ENCODE results near the gene SLC27A2. TPM values are rescaled to one million over a fixed set of nuclear protein-coding genes. Genes with fewer than 3 reads are reported as not detected.

The SLC27A2 gene
- total and polyA plus RNA-seq, 2 experiments from 2014 or later: not detected

DNA sequence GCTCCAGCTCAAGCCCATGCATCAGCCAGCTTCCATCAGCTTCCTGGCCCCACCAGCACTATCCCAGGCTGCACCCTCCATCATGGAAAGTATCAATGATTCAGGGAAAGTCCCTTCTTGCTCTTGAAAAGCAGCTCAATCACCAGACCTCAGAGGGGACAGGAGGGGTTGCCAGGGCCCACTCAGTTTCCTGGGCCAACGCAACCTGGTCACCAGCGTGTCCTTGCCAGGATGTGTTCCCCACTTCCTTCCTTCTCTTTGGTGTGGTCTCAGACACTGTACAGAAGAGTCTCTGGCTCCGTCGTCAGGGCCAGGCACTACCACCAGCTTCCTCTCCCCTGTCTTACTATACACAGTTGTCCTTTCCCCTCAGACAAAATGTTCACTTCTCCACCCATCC is 80.5 kb downstream of the SLC27A2 start:
- no peaks in the 10 kb centered on the region for H3K9me3 ChIP-seq (ENCODE audit: low read depth)
- H3K9me2 ChIP-seq (ENCODE audit: insufficient read depth): no peaks in the 10 kb centered on the region
- H3K36me3 ChIP-seq (ENCODE audit: low read depth): no peaks in the 10 kb centered on the region
- H3K27me3 ChIP-seq (replicated peaks; ENCODE audit: insufficient read depth): peaks cover 33% of the 10 kb centered on the region
- no peaks in the 10 kb centered on the region for H3K79me2 ChIP-seq (ENCODE audit: insufficient read depth)
- no peaks in the 10 kb centered on the region for H4K20me1 ChIP-seq (ENCODE audit: insufficient read depth)
- WGBS, 2 experiments (ENCODE audit: low coverage in 1 of 2, low lambda C conversion rate in 2 of 2, missing lambda C conversion rate in 2 of 2): 84% methylated on average over 4 of the region's 4 CpGs
- H3K9ac ChIP-seq: no peak overlapping the region
- no peak overlapping the region for H3K4me2 ChIP-seq (ENCODE audit: unreplicated experiment)
- no peak overlapping the region for H3K27ac ChIP-seq
- no peaks in the 10 kb centered on the region; the same call in 1 of the 2 replicates for H3F3A ChIP-seq (ENCODE audit: insufficient read depth)
- H3K4me3 ChIP-seq: no peak overlapping the region
- no peaks in the 10 kb centered on the region for H3K4me1 ChIP-seq (ENCODE audit: insufficient read depth)
- DNase-seq: no peak
- in situ Hi-C loops (cut with MboI): no loop called here
- TF ChIP-seq EZH2 (IDR thresholded peaks at IDR 0.05; ENCODE audit: insufficient read depth, poor library complexity, severe bottlenecking) (no peak), EZH2phosphoT487 (IDR thresholded peaks at IDR 0.05; ENCODE audit: insufficient read depth, low read depth) (no peak)
- H2AFZ ChIP-seq: no peak overlapping the region

DNA sequence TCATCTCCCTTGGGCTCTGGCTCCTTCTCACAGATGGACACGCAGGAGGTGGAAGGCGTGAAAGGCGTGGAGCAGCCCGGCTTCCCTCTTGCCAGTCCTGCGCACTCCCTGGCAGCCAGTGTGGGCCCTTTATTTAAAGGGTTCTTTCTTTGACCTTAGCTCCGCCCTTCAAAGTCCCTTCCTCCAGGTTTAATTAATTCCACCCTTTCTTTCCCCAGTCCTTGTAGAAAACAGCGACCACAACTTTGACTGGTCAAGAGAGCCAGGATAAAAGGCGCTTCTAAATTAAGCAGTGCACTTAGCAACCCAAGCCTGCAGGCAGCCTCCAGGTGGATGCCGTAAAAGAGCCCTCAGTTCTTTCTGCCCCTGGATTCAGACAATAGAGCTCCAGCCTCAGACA is 83.6 kb downstream of the SLC27A2 start, which contains the start of gene HDC:
Gene HDC (minus strand): TSS at position 107 of the 400 bp plus-strand sequence. CDS start 103 bp downstream, at position 4.
- no peak for DNase-seq
- 38 to 42% methylated on average over 9 of the region's 9 CpGs for WGBS, 2 experiments (ENCODE audit: low coverage in 1 of 2, low lambda C conversion rate in 2 of 2, missing lambda C conversion rate in 2 of 2)

DNA sequence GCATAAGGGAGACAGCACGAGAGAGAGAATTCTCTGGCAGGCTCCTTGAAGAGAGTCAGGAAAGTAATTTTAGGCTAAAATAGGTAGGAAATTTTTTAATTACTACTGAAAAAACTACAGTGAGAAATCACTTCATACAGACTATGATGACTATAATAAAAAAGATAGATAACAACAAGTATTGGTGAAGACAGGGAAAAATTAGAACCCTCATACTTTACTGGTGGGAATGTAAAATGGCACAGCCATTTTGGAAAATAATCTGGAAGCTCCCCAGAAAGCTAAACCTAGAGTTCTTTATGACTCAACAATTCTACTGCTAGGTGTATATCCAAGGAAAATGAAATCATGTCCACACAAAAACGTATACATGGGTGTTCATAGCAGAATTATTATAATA is 85.6 kb downstream of the SLC27A2 start:
- H3K79me2 ChIP-seq (ENCODE audit: insufficient read depth): no peaks in the 10 kb centered on the region
- H3K36me3 ChIP-seq (ENCODE audit: low read depth): no peaks in the 10 kb centered on the region
- WGBS, 2 experiments (ENCODE audit: low coverage in 1 of 2, low lambda C conversion rate in 2 of 2, missing lambda C conversion rate in 2 of 2): 36 to 45% methylated on average over 2 of the region's 2 CpGs
- no peaks in the 10 kb centered on the region for H3K9me2 ChIP-seq (ENCODE audit: insufficient read depth)
- H2AFZ ChIP-seq: no peak overlapping the region
- peaks cover 28% of the 10 kb centered on the region for H3K27me3 ChIP-seq (replicated peaks; ENCODE audit: insufficient read depth)
- H3F3A ChIP-seq (ENCODE audit: insufficient read depth): no peaks in the 10 kb centered on the region; the same call in 1 of the 2 replicates
- H3K4me1 ChIP-seq (ENCODE audit: insufficient read depth): no peaks in the 10 kb centered on the region
- no peaks in the 10 kb centered on the region for H4K20me1 ChIP-seq (ENCODE audit: insufficient read depth)
- TF ChIP-seq EZH2phosphoT487 (IDR thresholded peaks at IDR 0.05; ENCODE audit: insufficient read depth, low read depth) (no peak), EZH2 (IDR thresholded peaks at IDR 0.05; ENCODE audit: insufficient read depth, poor library complexity, severe bottlenecking) (no peak)
- in situ Hi-C loops (cut with MboI): no loop called here
- H3K4me2 ChIP-seq (ENCODE audit: unreplicated experiment): no peak overlapping the region
- no peak for DNase-seq
- H3K4me3 ChIP-seq: no peak overlapping the region
- no peaks in the 10 kb centered on the region for H3K9me3 ChIP-seq (ENCODE audit: low read depth)
- H3K9ac ChIP-seq: no peak overlapping the region
- H3K27ac ChIP-seq: no peak overlapping the region

More for the DNA sequence above, 83.6 kb downstream of the SLC27A2 start, which contains the start of gene HDC:
- Histone ChIP-seq H3K27ac (no peak within 1 kb of the TSS), H2AFZ (no peak within 1 kb of the TSS), H3K4me2 (ENCODE audit: unreplicated experiment) (no peak within 1 kb of the TSS), H3K27me3 (replicated peaks; ENCODE audit: insufficient read depth) (peaks cover 28% of the 10 kb centered on the region), H3K36me3 (ENCODE audit: low read depth) (no peaks in the 10 kb centered on the region), H3K4me1 (ENCODE audit: insufficient read depth) (no peaks in the 10 kb centered on the region), H3K4me3 (no peak within 1 kb of the TSS), H3K9ac (no peak within 1 kb of the TSS), H3K9me2 (ENCODE audit: insufficient read depth) (no peaks in the 10 kb centered on the region), H3F3A (ENCODE audit: insufficient read depth) (no peaks in the 10 kb centered on the region; the same call in 1 of the 2 replicates), H3K79me2 (ENCODE audit: insufficient read depth) (no peaks in the 10 kb centered on the region), H3K9me3 (ENCODE audit: low read depth) (no peaks in the 10 kb centered on the region), H4K20me1 (ENCODE audit: insufficient read depth) (no peaks in the 10 kb centered on the region)
- no peak for TF ChIP-seq EZH2 (IDR thresholded peaks at IDR 0.05; ENCODE audit: insufficient read depth, poor library complexity, severe bottlenecking)
- TF ChIP-seq EZH2phosphoT487 (IDR thresholded peaks at IDR 0.05; ENCODE audit: insufficient read depth, low read depth): no peak
- in situ Hi-C loops (cut with MboI): no loop called here

DNA sequence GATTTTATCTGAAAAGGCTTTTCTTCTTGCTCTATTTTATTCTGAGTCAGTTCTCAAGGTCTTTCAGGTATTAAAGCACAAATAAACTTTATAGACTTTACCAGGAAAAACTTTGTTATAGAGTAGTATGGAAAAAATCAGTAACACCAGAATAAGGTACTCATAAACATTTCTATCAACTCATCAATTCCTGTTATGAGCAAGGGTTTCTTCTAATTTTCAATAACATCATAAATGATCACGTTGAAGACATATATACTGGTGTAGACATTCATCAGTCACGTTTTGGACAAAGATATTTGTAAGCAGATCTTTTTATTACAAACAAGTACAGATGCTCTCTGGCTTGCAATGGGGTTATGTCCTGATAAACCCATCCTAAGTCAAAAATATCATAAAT is 93.1 kb downstream of the SLC27A2 start:
- TF ChIP-seq EZH2 (IDR thresholded peaks at IDR 0.05; ENCODE audit: insufficient read depth, poor library complexity, severe bottlenecking) (no peak), EZH2phosphoT487 (IDR thresholded peaks at IDR 0.05; ENCODE audit: insufficient read depth, low read depth) (no peak)
- no peak overlapping the region for H3K4me3 ChIP-seq
- H3K79me2 ChIP-seq (ENCODE audit: insufficient read depth): no peaks in the 10 kb centered on the region
- no peak overlapping the region for H3K9ac ChIP-seq
- no peaks in the 10 kb centered on the region for H3K27me3 ChIP-seq (replicated peaks; ENCODE audit: insufficient read depth)
- H3K4me2 ChIP-seq (ENCODE audit: unreplicated experiment): no peak overlapping the region
- no peaks in the 10 kb centered on the region for H3K4me1 ChIP-seq (ENCODE audit: insufficient read depth)
- H4K20me1 ChIP-seq (ENCODE audit: insufficient read depth): no peaks in the 10 kb centered on the region
- no peaks in the 10 kb centered on the region for H3K9me2 ChIP-seq (ENCODE audit: insufficient read depth)
- H3K27ac ChIP-seq: no peak overlapping the region
- H3K9me3 ChIP-seq (ENCODE audit: low read depth): no peaks in the 10 kb centered on the region
- no peaks in the 10 kb centered on the region for H3K36me3 ChIP-seq (ENCODE audit: low read depth)
- H2AFZ ChIP-seq: no peak overlapping the region
- DNase-seq: no peak
- H3F3A ChIP-seq (ENCODE audit: insufficient read depth): no peaks in the 10 kb centered on the region
- 63 to 70% methylated on average over 2 of the region's 2 CpGs for WGBS, 2 experiments (ENCODE audit: low coverage in 1 of 2, low lambda C conversion rate in 2 of 2, missing lambda C conversion rate in 2 of 2)
- in situ Hi-C loops (cut with MboI): no loop called here

DNA sequence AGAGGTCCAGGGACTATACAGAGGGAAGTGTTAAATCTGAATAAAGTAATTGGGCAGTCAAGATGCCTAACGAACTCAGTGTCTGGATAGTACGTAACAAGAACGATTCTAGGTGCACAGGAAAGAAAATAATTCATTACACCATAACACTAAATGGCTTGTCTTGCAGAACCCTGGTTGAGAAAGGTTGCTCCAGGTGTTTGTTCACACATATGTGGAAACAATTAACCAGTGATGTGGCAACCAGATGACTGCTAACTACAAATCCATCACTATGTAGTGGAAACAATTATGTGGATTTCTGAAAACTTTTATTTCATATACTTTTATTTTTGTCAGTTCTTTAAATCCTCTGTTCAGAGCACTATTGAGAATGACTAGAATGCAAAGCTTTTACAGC is 93.9 kb downstream of the SLC27A2 start:
- H3K9me3 ChIP-seq (ENCODE audit: low read depth): no peaks in the 10 kb centered on the region
- H3F3A ChIP-seq (ENCODE audit: insufficient read depth): no peaks in the 10 kb centered on the region
- H3K4me1 ChIP-seq (ENCODE audit: insufficient read depth): no peaks in the 10 kb centered on the region
- no peak overlapping the region for H3K9ac ChIP-seq
- no peak for DNase-seq
- in situ Hi-C loops (cut with MboI): no loop called here
- no peak overlapping the region for H2AFZ ChIP-seq
- H3K79me2 ChIP-seq (ENCODE audit: insufficient read depth): no peaks in the 10 kb centered on the region
- no peak overlapping the region for H3K27ac ChIP-seq
- H3K4me2 ChIP-seq (ENCODE audit: unreplicated experiment): no peak overlapping the region
- H4K20me1 ChIP-seq (ENCODE audit: insufficient read depth): no peaks in the 10 kb centered on the region
- no peak overlapping the region for H3K4me3 ChIP-seq
- TF ChIP-seq EZH2phosphoT487 (IDR thresholded peaks at IDR 0.05; ENCODE audit: insufficient read depth, low read depth) (no peak), EZH2 (IDR thresholded peaks at IDR 0.05; ENCODE audit: insufficient read depth, poor library complexity, severe bottlenecking) (no peak)
- 94 to 98% methylated on average over 3 of the region's 3 CpGs for WGBS, 2 experiments (ENCODE audit: low coverage in 1 of 2, low lambda C conversion rate in 2 of 2, missing lambda C conversion rate in 2 of 2)
- H3K27me3 ChIP-seq (replicated peaks; ENCODE audit: insufficient read depth): no peaks in the 10 kb centered on the region
- no peaks in the 10 kb centered on the region for H3K36me3 ChIP-seq (ENCODE audit: low read depth)
- H3K9me2 ChIP-seq (ENCODE audit: insufficient read depth): no peaks in the 10 kb centered on the region
